Tibial nerve (tissue), 4 donors: Measurements from ENCODE around the gene DTX4. TPM values are rescaled to one million over a fixed set of nuclear protein-coding genes. Genes with fewer than 3 reads are reported as not detected.

Source experiments
- DNase-seq, 2 donors: peaks; one replicate each; pipeline ENCODE4 v3.0.0-alpha.2; 2019; ENCODE audit warnings: low spot score in 2 of 2
- H3K27ac ChIP-seq, 4 donors: fragments of 200-600 bp; sonication (generic) in 3 of 4; one replicate each; pipeline ENCODE4 v1.5.1; 2017 to 2019; ENCODE audit warnings: mild to moderate bottlenecking in 1 of 4
- H3K27me3 ChIP-seq, 2 donors: fragments of 200-600 bp; sonication (generic) in 1 of 2; one replicate each; pipeline versions ENCODE4 v1.5.1 to v1.6.0; 2017 to 2019
- H3K36me3 ChIP-seq, 3 donors: fragments of 200-600 bp; sonication (generic); one replicate each; pipeline ENCODE4 v1.5.1; 2018 to 2019
- H3K4me1 ChIP-seq, 4 donors: fragments of 200-600 bp; sonication (generic) in 3 of 4; one replicate each; pipeline ENCODE4 v1.5.1; 2017 to 2019
- H3K4me3 ChIP-seq, 4 donors: fragments of 200-600 bp; sonication (generic) in 3 of 4; one replicate each; pipeline ENCODE4 v1.5.1; 2017 to 2019; ENCODE audit warnings: mild to moderate bottlenecking in 1 of 4, moderate library complexity in 1 of 4
- H3K9me3 ChIP-seq, 4 donors: fragments of 200-600 bp; sonication (generic) in 3 of 4; one replicate each; pipeline ENCODE4 v1.5.1; 2017 to 2019
- CTCF ChIP-seq, 5 experiments: fragments of 200-600 bp in 3 of 5; fragments of 450-650 bp in 2 of 5; sonication (generic) in 3 of 5; IDR thresholded peaks; one replicate each; pipeline ENCODE4 v1.5.1; 2016 to 2019; ENCODE audit warnings: antibody characterized with exemption in 5 of 5, mild to moderate bottlenecking in 3 of 5, moderate library complexity in 2 of 5
- EP300 ChIP-seq, 2 donors: sonication (generic); formaldehyde crosslinking; IDR thresholded peaks; one replicate each; pipeline ENCODE4 v1.6.1; 2017; ENCODE audit warnings: antibody characterized with exemption in 2 of 2, mild to moderate bottlenecking in 1 of 2
- POLR2A ChIP-seq, 2 donors: fragments of 450-650 bp; IDR thresholded peaks; one replicate each; pipeline ENCODE4 v1.6.1; 2017; ENCODE audit warnings: antibody characterized with exemption in 2 of 2, mild to moderate bottlenecking in 2 of 2, moderate library complexity in 2 of 2
- WGBS, 2 donors: methylation state at CpG; one replicate each; pipeline ENCODE4 v1.1.5; 2018; 5-methylcytosine and 5-hydroxymethylcytosine counted together
- small RNA-seq: library from RNA; depleted of rRNA; stranded (forward); fragments of <200 nt; gene quantifications from one replicate; pipeline ENCODE3, GENCODE V24; 2016
- total RNA-seq, 4 donors: library from RNA; depleted of rRNA; stranded (reverse); fragments of >200 nt; gene quantifications; one replicate each; pipeline ENCODE4 v1.1.0, GENCODE V29; 2016

DTX4 gene
- total RNA-seq, 4 donors from 2014 or later = 17.7 to 34.5 (median 25.8) TPM

GRCh38 chr11:59255281-59255680 is 83.3 kb downstream of the DTX4 start:
- Histone ChIP-seq H3K36me3 (no peaks in the 10 kb centered on the region), H3K4me3 (no peak overlapping the region), H3K27me3 (no peaks in the 10 kb centered on the region), H3K27ac (no peak overlapping the region), H3K9me3 (no peaks in the 10 kb centered on the region), H3K4me1 (no peaks in the 10 kb centered on the region)
- WGBS, 2 donors = 68 to 82% methylated on average over 8 of the region's 8 CpGs
- DNase-seq = no peak
- no peak for TF ChIP-seq CTCF (IDR thresholded peaks at IDR 0.05)
- TF ChIP-seq EP300 (IDR thresholded peaks at IDR 0.05) = no peak
- no peak for TF ChIP-seq POLR2A (IDR thresholded peaks at IDR 0.05)

Small RNA genes within 50 kb of the gene (small RNA-seq; reads per million reads assigned to genes)
- not detected for gene RN7SL42P

Other genes starting within 250 kb of the DTX4 start
- not detected for gene GLYATL1, start 232.6 kb upstream of the DTX4 start, total RNA-seq
- gene GLYATL1B, start 85.8 kb upstream of the DTX4 start, total RNA-seq = not detected
- gene FAM111B, start 64.9 kb upstream of the DTX4 start, total RNA-seq = under 1 TPM in 3 of 4 donors, not detected in 1; 0.20 to 0.30 (median 0.22) TPM
- gene FAM111A, start 29.3 kb upstream of the DTX4 start, total RNA-seq = 10 to 100 TPM; 24.3 to 76.9 (median 40.3) TPM
- 10 to 100 TPM in 1 of 4 donors, 1 to 10 TPM in 3; 7.0 to 12.3 (median 9.6) TPM for gene MPEG1, start 40.8 kb downstream of the DTX4 start, total RNA-seq
- not detected for gene OR5AN1, start 186.8 kb downstream of the DTX4 start, total RNA-seq